Large intestine (tissue), 3 donors: ENCODE measurements around the gene WDR7. TPM values are rescaled to one million over a fixed set of nuclear protein-coding genes. Genes with fewer than 3 reads are reported as not detected.

Experiments
- DNase-seq, 2 donors: peaks; one replicate each; pipeline versions ENCODE4 v3.0.0 to v3.0.0-alpha.2; 2013
- H3K27ac ChIP-seq: one replicate; pipeline ENCODE4 v1.5.1; 2013; ENCODE audit warnings: low read length
- H3K27me3 ChIP-seq: 2 replicates; pipeline ENCODE4 v1.6.1; 2013; ENCODE audit warnings: low read length; ENCODE audit not compliant: control insufficient read depth, insufficient read depth
- H3K36me3 ChIP-seq: 2 replicates; pipeline ENCODE4 v1.6.1; 2013; ENCODE audit warnings: low read length; ENCODE audit not compliant: control insufficient read depth, insufficient read depth
- H3K4me1 ChIP-seq: one replicate; pipeline ENCODE4 v1.6.1; 2013; ENCODE audit warnings: low read length; ENCODE audit not compliant: control insufficient read depth, insufficient read depth
- H3K4me3 ChIP-seq: one replicate; pipeline ENCODE4 v1.5.1; 2013; ENCODE audit warnings: low read length
- H3K9me3 ChIP-seq: one replicate; pipeline ENCODE4 v1.6.1; 2013; ENCODE audit warnings: mild to moderate bottlenecking, low read depth, low read length, moderate library complexity; ENCODE audit not compliant: control insufficient read depth
- WGBS: methylation state at CpG from one replicate; pipeline ENCODE4 v1.1.5; 2013; ENCODE audit warnings: low lambda C conversion rate; ENCODE audit not compliant: insufficient coverage; 5-methylcytosine and 5-hydroxymethylcytosine counted together
- polyA plus RNA-seq: library from polyadenylated mRNA; unstranded; fragments of 120-200 nt; gene quantifications from one replicate; pipeline ENCODE4 v1.2.1, GENCODE V29; 2013

Gene WDR7
- polyA plus RNA-seq, 1 donor: 9.0 TPM

DNA sequence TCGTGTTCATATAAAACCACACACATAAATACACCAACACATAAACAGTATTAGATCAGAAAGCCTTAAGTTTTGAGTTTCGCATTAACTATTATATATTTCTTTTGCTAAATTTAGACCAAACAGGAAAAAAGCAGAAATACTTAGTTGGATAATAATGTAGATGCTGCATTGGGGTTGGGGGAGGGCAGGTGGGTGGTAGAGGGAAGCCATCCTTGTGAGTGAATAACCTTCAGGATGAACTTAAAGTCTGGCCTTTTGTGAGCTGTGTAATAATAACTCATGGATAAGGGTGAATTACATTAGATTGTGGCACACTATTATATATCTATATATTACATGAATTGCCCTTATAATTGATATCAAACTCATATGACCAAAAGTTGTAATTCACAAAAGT lies 174.7 kb downstream of the WDR7 start:
- H3K4me1 ChIP-seq: no peaks in the 10 kb centered on the region

DNA sequence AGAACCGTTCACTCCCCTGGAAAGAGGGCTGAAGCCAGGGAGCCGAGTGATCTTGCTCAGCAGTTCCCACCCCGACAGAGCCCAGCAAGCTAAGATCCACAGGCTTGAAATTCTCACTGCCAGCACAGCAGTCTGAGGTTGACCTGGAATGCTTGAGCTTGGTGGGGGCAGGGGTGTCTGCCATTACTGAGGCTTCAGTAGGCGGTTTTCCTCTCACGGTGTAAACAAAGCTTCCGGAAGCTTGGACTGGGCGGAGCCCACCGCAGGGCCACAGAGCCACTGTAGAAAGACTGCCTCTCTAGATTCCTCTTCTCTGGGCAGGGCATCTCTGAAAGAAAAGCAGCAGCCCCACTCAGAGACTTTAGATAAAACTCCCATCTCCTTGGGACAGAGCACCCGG lies 180.8 kb downstream of the WDR7 start:
- DNase-seq: no peak
- Histone ChIP-seq H3K27me3 (no peaks in the 10 kb centered on the region), H3K9me3 (no peaks in the 10 kb centered on the region), H3K4me1 (no peaks in the 10 kb centered on the region), H3K27ac (no peak overlapping the region), H3K4me3 (no peak overlapping the region), H3K36me3 (no peaks in the 10 kb centered on the region)
- WGBS: 60% methylated on average over 2 of the region's 9 CpGs

More for the DNA sequence above, 174.7 kb downstream of the WDR7 start:
- no peaks in the 10 kb centered on the region for H3K9me3 ChIP-seq
- DNase-seq: no peak
- no CpG with 5 or more reads among the region's 2 CpGs for whole genome bisulfite sequencing
- no peaks in the 10 kb centered on the region for H3K27me3 ChIP-seq
- no peak overlapping the region for H3K4me3 ChIP-seq
- no peak overlapping the region for H3K27ac ChIP-seq
- H3K36me3 ChIP-seq: no peaks in the 10 kb centered on the region

DNA sequence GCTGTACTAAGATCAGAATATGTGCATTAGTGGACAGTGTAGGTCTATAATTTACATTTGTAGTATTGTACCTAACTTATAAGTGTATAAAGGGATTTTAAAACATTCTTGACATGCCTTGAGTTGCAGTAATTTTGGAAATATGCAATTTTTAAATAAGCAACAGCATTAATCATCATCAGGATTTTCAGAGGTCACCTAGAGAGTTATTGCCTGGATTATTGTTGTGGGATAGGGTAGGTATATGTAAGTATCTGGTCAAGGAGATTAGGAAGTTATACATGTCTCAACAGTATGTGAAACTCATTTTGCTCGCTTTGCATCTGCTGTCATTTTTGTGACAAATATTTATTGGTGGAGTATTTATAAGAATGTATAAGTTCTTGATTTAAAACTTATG lies 184.2 kb downstream of the WDR7 start:
- 100% methylated on average over 1 of the region's 1 CpG for WGBS

DNA sequence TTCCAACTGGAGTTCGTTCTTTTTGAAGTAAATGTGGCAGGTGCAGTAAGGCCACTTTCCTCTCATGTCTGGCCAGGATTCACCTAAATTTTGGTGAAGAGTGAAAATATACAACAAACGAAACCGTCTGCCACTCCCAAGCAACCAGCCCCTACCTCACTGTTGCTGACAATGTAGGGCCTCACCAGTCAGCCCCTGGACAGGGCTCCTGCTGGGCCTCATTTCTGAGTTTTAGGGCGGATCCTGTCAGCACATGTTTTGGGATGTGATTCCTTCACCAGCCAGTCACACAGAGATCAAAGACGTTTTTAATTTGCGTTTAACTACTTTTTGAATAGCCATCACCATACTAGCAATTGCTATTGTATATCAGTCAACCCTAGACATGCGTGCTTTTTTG lies 185.0 kb downstream of the WDR7 start:
- 78% methylated on average over 3 of the region's 7 CpGs for WGBS

More for the DNA sequence above, 184.2 kb downstream of the WDR7 start:
- Histone ChIP-seq H3K4me1 (no peaks in the 10 kb centered on the region), H3K4me3 (no peak overlapping the region), H3K36me3 (no peaks in the 10 kb centered on the region), H3K27me3 (no peaks in the 10 kb centered on the region), H3K9me3 (no peaks in the 10 kb centered on the region), H3K27ac (no peak overlapping the region)
- no peak for DNase-seq

DNA sequence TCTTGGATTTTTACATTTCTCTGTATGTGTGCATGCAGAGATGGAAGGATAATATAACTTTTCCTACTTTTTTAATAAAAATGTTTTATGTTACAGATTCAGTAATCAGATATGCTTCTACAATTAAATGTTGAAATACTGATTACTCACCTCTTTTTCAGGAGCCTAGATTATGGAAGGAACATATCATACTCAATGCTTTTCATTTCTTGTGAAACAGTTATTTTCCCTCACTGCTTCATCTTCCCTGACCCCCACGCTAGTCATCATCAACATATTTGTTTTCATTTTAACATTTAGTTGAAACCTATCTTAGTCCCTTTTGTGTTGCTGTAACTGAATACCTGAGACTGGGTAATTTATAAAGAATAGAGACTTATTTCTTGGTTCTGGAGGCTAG lies 190.7 kb downstream of the WDR7 start:
- WGBS: 100% methylated on average over 1 of the region's 1 CpG
- no peak for DNase-seq
- no peaks in the 10 kb centered on the region for H3K9me3 ChIP-seq
- no peaks in the 10 kb centered on the region for H3K4me1 ChIP-seq
- H3K27ac ChIP-seq: no peak overlapping the region
- H3K36me3 ChIP-seq: no peaks in the 10 kb centered on the region
- H3K27me3 ChIP-seq: no peaks in the 10 kb centered on the region
- H3K4me3 ChIP-seq: no peak overlapping the region

More for the DNA sequence above, 185.0 kb downstream of the WDR7 start:
- H3K36me3 ChIP-seq: no peaks in the 10 kb centered on the region
- H3K27ac ChIP-seq: no peak overlapping the region
- H3K4me1 ChIP-seq: no peaks in the 10 kb centered on the region
- H3K9me3 ChIP-seq: no peaks in the 10 kb centered on the region
- no peaks in the 10 kb centered on the region for H3K27me3 ChIP-seq
- DNase-seq: no peak
- no peak overlapping the region for H3K4me3 ChIP-seq

GRCh38 chr18:56843241-56843640 lies 192.1 kb downstream of the WDR7 start:
- no peak overlapping the region for H3K27ac ChIP-seq
- no peaks in the 10 kb centered on the region for H3K4me1 ChIP-seq
- WGBS: no CpG with 5 or more reads among the region's 4 CpGs
- H3K9me3 ChIP-seq: no peaks in the 10 kb centered on the region
- no peaks in the 10 kb centered on the region for H3K36me3 ChIP-seq
- H3K4me3 ChIP-seq: no peak overlapping the region
- H3K27me3 ChIP-seq: no peaks in the 10 kb centered on the region
- no peak for DNase-seq

- peak in 1 of 2 donors; percentile 4 for DNase-seq
- Histone ChIP-seq H3K27ac (no peak overlapping the region), H3K4me1 (no peaks in the 10 kb centered on the region), H3K9me3 (no peaks in the 10 kb centered on the region), H3K36me3 (no peaks in the 10 kb centered on the region), H3K27me3 (no peaks in the 10 kb centered on the region), H3K4me3 (no peak overlapping the region)
- WGBS: no CpG with 5 or more reads among the region's 1 CpG
Measured at GRCh38 chr18:56844556-56844955, 193.4 kb downstream of the WDR7 start.

- Histone ChIP-seq H3K9me3 (no peaks in the 10 kb centered on the region), H3K4me3 (no peak overlapping the region), H3K27me3 (no peaks in the 10 kb centered on the region), H3K4me1 (no peaks in the 10 kb centered on the region), H3K36me3 (no peaks in the 10 kb centered on the region), H3K27ac (no peak overlapping the region)
- no peak for DNase-seq
- no CpG with 5 or more reads among the region's 1 CpG for WGBS
Measured at GRCh38 chr18:56851774-56852173, 200.6 kb downstream of the WDR7 start.

DNA sequence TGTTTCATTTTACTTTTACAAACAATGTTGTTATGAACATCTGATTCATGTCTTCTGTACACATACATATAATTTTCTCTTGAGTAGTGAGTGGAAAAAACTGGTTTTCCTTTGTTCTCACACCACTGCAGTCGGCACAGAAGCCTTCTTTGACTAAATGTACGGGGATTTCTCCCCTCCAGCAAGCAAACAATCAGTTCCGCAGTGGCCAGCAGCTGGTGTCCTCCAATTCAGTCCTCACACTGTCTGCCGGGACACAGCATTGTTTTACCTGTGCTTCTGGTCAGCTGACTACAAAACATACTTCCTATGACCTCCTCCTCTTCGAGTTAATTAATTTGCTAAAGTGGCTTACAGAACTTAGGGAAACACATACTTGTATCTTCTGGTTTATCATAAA lies 202.8 kb downstream of the WDR7 start:
- Histone ChIP-seq H3K4me1 (no peaks in the 10 kb centered on the region), H3K4me3 (no peak overlapping the region), H3K27ac (no peak overlapping the region), H3K27me3 (no peaks in the 10 kb centered on the region), H3K9me3 (no peaks in the 10 kb centered on the region), H3K36me3 (no peaks in the 10 kb centered on the region)
- DNase-seq: no peak
- 43% methylated on average over 1 of the region's 5 CpGs for WGBS

DNA sequence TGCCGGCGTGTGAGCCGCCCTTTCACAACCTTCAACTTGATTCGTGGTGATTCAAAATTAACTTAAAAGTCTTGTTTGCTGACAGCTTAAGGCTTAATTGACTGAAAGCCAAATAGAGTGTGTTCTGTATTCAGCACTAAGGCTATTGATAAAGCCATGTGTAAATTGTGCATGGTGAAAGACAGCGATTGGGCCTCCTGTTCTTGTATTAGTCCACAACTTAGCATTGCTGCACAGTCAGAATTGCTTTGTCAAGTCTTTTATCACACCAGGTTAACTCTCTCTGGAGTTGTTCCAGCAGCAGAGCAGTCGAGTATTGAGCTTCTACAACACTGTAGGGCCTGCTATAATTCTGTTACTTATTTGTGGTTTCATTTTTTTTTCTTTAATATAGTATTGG lies 210.1 kb downstream of the WDR7 start:
- Histone ChIP-seq H3K9me3 (no peaks in the 10 kb centered on the region), H3K4me1 (peaks cover 3% of the 10 kb centered on the region), H3K36me3 (no peaks in the 10 kb centered on the region), H3K27me3 (no peaks in the 10 kb centered on the region), H3K4me3 (no peak overlapping the region), H3K27ac (no peak overlapping the region)
- peak; percentile 12 to 61 for DNase-seq
- WGBS: 43% methylated on average over 1 of the region's 6 CpGs

GRCh38 chr18:56869189-56869777 lies 218.1 kb downstream of the WDR7 start:
- no peaks in the 10 kb centered on the region for H3K9me3 ChIP-seq
- H3K27ac ChIP-seq: no peak overlapping the region
- no peaks in the 10 kb centered on the region for H3K27me3 ChIP-seq
- H3K36me3 ChIP-seq: no peaks in the 10 kb centered on the region
- WGBS: 100% methylated on average over 1 of the region's 2 CpGs
- peaks cover 5% of the 10 kb centered on the region for H3K4me1 ChIP-seq
- H3K4me3 ChIP-seq: no peak overlapping the region
- peak; percentile 22 to 54 for DNase-seq
